Gastrocnemius medialis (tissue), 4 donors: Measurements from ENCODE around the gene R3HDM2. TPM values are rescaled to one million over a fixed set of nuclear protein-coding genes. Genes with fewer than 3 reads are reported as not detected.
"Not testable (repeated sequence)": the region's sequence is repeated elsewhere in the genome, so short reads cannot be mapped to it uniquely, and the experiment has no call there.

Experiments
- ATAC-seq, 2 donors: fragments of 150-250 bp; one replicate each; pipeline ENCODE4 v1.9.1; 2016
- DNase-seq, 2 donors: peaks; one replicate each; pipeline ENCODE4 v3.0.0-alpha.2; 2019
- H3K27ac ChIP-seq, 4 donors: fragments of 200-600 bp; sonication (generic); 1 replicate in 1 of 4; 2 replicates in 3 of 4; pipeline ENCODE4 v1.5.1; 2016 to 2018; ENCODE audit warnings: mild to moderate bottlenecking in 2 of 4, moderate library complexity in 1 of 4
- H3K27me3 ChIP-seq, 3 donors: fragments of 200-600 bp; sonication (generic) in 2 of 3; 1 replicate in 1 of 3; 2 replicates in 2 of 3; pipeline versions ENCODE4 v1.5.1 to v1.6.0; 2016 to 2019; ENCODE audit warnings: mild to moderate bottlenecking in 1 of 3, moderate library complexity in 1 of 3
- H3K36me3 ChIP-seq, 2 donors: fragments of 200-600 bp; sonication (generic) in 1 of 2; one replicate each; pipeline ENCODE4 v1.5.1; 2017 to 2018
- H3K4me1 ChIP-seq, 2 donors: fragments of 200-600 bp; sonication (generic) in 1 of 2; one replicate each; pipeline ENCODE4 v1.5.1; 2016 to 2017; ENCODE audit warnings: mild to moderate bottlenecking in 2 of 2
- H3K4me3 ChIP-seq, 4 donors: fragments of 200-600 bp; sonication (generic) in 3 of 4; 1 replicate in 1 of 4; 2 replicates in 3 of 4; pipeline ENCODE4 v1.5.1; 2016 to 2019; ENCODE audit warnings: mild to moderate bottlenecking in 2 of 4
- H3K9me3 ChIP-seq, 3 donors: fragments of 200-600 bp; sonication (generic) in 2 of 3; 1 replicate in 1 of 3; 2 replicates in 2 of 3; pipeline ENCODE4 v1.5.1; 2016 to 2019
- POLR2A ChIP-seq, 2 donors: fragments of 450-650 bp; IDR thresholded peaks; one replicate each; pipeline ENCODE4 v1.6.1; 2017; ENCODE audit warnings: antibody characterized with exemption in 2 of 2, mild to moderate bottlenecking in 2 of 2, moderate library complexity in 2 of 2
- in situ Hi-C, 4 donors: fragments of 200-750 bp; cut with MboI; loops; one replicate each; pipeline versions ENCODE4 v1.15.0 to v1.8.0; 2017; ENCODE audit warnings: low sequenced_read_pairs in 4 of 4
- intact Hi-C: fragments of 100-400 bp; cut with DNase I; formaldehyde crosslinking; loops from one replicate; pipeline ENCODE4 v1.15.1; 2023; ENCODE audit warnings: low total_unique reads
- total RNA-seq, 4 donors: library from RNA; depleted of rRNA; stranded (reverse); fragments of >200 nt; gene quantifications; one replicate each; pipeline versions ENCODE4 v1.1.0 to v1.2.3, GENCODE V29; 2016
- TF ChIP-seq, protein P1 (sequence below), 5 experiments: fragments of 450-650 bp in 3 of 5; fragments of 200-600 bp in 2 of 5; sonication (generic) in 2 of 5; IDR thresholded peaks in 4 of 5; conservative IDR thresholded peaks in 1 of 5; 1 replicate in 4 of 5; 2 replicates in 1 of 5; pipeline ENCODE4 v1.5.1; 2016 to 2019; ENCODE audit warnings: antibody characterized with exemption in 5 of 5, mild to moderate bottlenecking in 3 of 5, moderate library complexity in 3 of 5

The R3HDM2 gene
- total RNA-seq, 4 donors from 2014 or later = 24.1 to 27.1 (median 25.6) TPM

- no peak overlapping the region for H3K27ac ChIP-seq
- no peaks in the 10 kb centered on the region for H3K9me3 ChIP-seq
- no peaks in the 10 kb centered on the region for H3K27me3 ChIP-seq
- TF ChIP-seq, protein P1, sequence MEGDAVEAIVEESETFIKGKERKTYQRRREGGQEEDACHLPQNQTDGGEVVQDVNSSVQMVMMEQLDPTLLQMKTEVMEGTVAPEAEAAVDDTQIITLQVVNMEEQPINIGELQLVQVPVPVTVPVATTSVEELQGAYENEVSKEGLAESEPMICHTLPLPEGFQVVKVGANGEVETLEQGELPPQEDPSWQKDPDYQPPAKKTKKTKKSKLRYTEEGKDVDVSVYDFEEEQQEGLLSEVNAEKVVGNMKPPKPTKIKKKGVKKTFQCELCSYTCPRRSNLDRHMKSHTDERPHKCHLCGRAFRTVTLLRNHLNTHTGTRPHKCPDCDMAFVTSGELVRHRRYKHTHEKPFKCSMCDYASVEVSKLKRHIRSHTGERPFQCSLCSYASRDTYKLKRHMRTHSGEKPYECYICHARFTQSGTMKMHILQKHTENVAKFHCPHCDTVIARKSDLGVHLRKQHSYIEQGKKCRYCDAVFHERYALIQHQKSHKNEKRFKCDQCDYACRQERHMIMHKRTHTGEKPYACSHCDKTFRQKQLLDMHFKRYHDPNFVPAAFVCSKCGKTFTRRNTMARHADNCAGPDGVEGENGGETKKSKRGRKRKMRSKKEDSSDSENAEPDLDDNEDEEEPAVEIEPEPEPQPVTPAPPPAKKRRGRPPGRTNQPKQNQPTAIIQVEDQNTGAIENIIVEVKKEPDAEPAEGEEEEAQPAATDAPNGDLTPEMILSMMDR (IDR thresholded peaks at IDR 0.05 in 4 of 5, conservative IDR thresholded peaks at IDR 0.05 in 1 of 5) = no peak
- TF ChIP-seq POLR2A (IDR thresholded peaks at IDR 0.05) = no peak
- intact Hi-C loops = no loop called here
- H3K4me1 ChIP-seq = no peaks in the 10 kb centered on the region
- peak; percentile 42 to 74 for ATAC-seq
- DNase-seq = no peak
- no peak overlapping the region for H3K4me3 ChIP-seq
- H3K36me3 ChIP-seq = peaks cover 0 to 56% of the 10 kb centered on the region in 2 donors
- in situ Hi-C loops = no loop called here
These were observed 150.4 kb downstream of the R3HDM2 start for GRCh38 chr12:57280211-57281062.

- Histone ChIP-seq H3K36me3 (peaks cover 0 to 52% of the 10 kb centered on the region in 2 donors), H3K27ac (no peak overlapping the region), H3K27me3 (no peaks in the 10 kb centered on the region), H3K9me3 (no peaks in the 10 kb centered on the region), H3K4me3 (no peak overlapping the region), H3K4me1 (no peaks in the 10 kb centered on the region)
- DNase-seq (no peak), ATAC-seq (no peak)
- TF ChIP-seq, protein P1 (IDR thresholded peaks at IDR 0.05 in 4 of 5, conservative IDR thresholded peaks at IDR 0.05 in 1 of 5) = no peak
- TF ChIP-seq POLR2A (IDR thresholded peaks at IDR 0.05) = no peak
- intact Hi-C loops = no loop called here
- in situ Hi-C loops = no loop called here
These were observed 152.1 kb downstream of the R3HDM2 start for GRCh38 chr12:57278465-57279381.

DNA sequence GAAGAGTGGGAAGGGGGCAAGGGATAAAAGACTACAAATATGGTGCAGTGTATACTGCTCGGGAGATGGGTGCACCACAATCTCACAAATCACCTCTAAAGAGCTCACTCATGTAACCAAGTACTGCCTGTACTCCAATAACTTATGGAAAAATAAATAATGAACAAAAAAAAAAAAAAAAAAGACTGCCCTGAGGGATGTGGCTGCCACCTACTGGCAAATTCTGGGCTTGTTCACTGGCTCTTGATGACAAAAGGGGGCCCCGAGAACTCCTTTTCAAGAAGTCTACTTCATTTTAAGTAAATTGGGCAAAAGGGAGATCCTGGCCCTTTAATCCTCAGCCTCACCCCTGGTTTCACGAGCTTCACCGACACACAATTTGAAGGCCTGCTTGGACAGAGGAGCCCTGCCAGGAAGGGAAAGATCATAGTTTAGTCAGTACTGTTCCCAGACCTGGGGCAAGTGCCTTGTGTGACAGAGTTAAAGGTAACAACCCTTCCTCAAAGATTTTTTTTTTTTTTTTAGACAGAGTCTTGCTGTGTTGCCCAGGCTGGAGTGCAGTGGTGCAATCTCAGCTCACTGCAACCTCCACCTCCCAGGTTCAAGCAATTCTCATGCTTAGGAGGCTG is 153.8 kb downstream of the R3HDM2 start:
- intact Hi-C loops = loop anchor here (2.0 kb wide), 1 partner anchor 64 kb away; no protein-coding TSS in a partner anchor
- H3K36me3 ChIP-seq = peaks cover 0 to 35% of the 10 kb centered on the region in 2 donors
- no peak for ATAC-seq

DNA sequence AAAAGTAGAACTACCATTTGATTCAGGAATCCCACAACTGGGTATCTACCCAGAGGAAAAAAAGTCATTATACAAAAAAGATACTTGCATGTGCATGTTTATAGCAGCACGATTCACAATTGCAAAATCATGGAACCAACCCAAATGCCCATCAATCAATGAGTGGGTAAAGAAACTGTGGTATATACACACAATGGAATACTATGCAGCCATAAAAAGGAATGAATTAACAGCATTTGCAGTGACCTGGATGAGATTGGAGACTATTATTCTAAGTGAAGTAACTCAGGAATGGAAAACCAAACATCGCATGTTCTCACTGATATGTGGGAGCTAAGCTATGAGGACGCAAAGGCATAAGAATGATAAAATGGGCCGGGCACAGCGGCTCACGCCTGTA is 154.6 kb downstream of the R3HDM2 start:
- Histone ChIP-seq H3K36me3 (peaks cover 0 to 29% of the 10 kb centered on the region in 2 donors), H3K4me1 (peaks cover 9 to 12% of the 10 kb centered on the region in 2 donors)
- intact Hi-C loops = loop anchor here (2.0 kb wide), 1 partner anchor 63 kb away; no protein-coding TSS in a partner anchor
- H3K27me3 ChIP-seq, ATAC-seq, in situ Hi-C loops, H3K9me3 ChIP-seq, H3K4me3 ChIP-seq, DNase-seq, H3K27ac ChIP-seq: not testable (repeated sequence)

More for the DNA sequence above, 153.8 kb downstream of the R3HDM2 start:
- H3K4me3 ChIP-seq = no peak overlapping the region
- H3K4me1 ChIP-seq = peaks cover 9 to 12% of the 10 kb centered on the region in 2 donors
- DNase-seq = no peak
- no peaks in the 10 kb centered on the region for H3K9me3 ChIP-seq
- in situ Hi-C loops = no loop called here
- no peak for TF ChIP-seq POLR2A (IDR thresholded peaks at IDR 0.05)
- TF ChIP-seq, protein P1 (IDR thresholded peaks at IDR 0.05 in 4 of 5, conservative IDR thresholded peaks at IDR 0.05 in 1 of 5) = peak in 4 of 5 experiments; percentile 20 to 62 (median 44)
- no peak overlapping the region for H3K27ac ChIP-seq
- H3K27me3 ChIP-seq = no peaks in the 10 kb centered on the region
